Activated CD8-positive, alpha-beta T cell treated with anti-CD3 and anti-CD28 coated beads, Interleukin-2, amount 10 ng/mL, durations not matched to agents 7 days and 5 days (primary cell): Measurements from ENCODE around the gene ACY1. TPM values are rescaled to one million over a fixed set of nuclear protein-coding genes. Genes with fewer than 3 reads are reported as not detected.
"Not testable (repeated sequence)": the region's sequence is repeated elsewhere in the genome, so short reads cannot be mapped to it uniquely, and the experiment has no call there.

Source experiments
- ATAC-seq: fragments of 150-1000 bp; cut with Tn5 transposase; one replicate; pipeline ENCODE4 v1.10.0; 2021; ENCODE audit warnings: moderate library complexity
- CTCF ChIA-PET: fragments of 350-600 bp; sonication (Branson Sonifier 250); formaldehyde crosslinking; loops from one replicate; lab custom pipeline; 2021; ENCODE audit warnings: antibody characterized with exemption; lab: Charles Lee
- POLR2A ChIA-PET: fragments of 350-600 bp; sonication (Branson Sonifier 250); formaldehyde crosslinking; loops from one replicate; lab custom pipeline; 2021; ENCODE audit warnings: antibody characterized with exemption; lab: Charles Lee
- DNase-seq: peaks from one replicate; pipeline ENCODE4 v3.0.0-alpha.2; 2020
- H3K27ac Mint-ChIP-seq: one replicate; pipeline ENCODE4 v1.8.0; 2021; ENCODE audit warnings: mild to moderate bottlenecking, mixed read lengths
- H3K27me3 Mint-ChIP-seq: one replicate; pipeline ENCODE4 v1.8.0; 2021; ENCODE audit warnings: low read depth, mixed read lengths
- H3K36me3 Mint-ChIP-seq: one replicate; pipeline ENCODE4 v1.8.0; 2021; ENCODE audit warnings: low read depth, mixed read lengths
- H3K4me1 Mint-ChIP-seq: one replicate; pipeline ENCODE4 v1.8.0; 2021; ENCODE audit warnings: low read depth, mixed read lengths
- H3K4me3 Mint-ChIP-seq: one replicate; pipeline ENCODE4 v1.8.0; 2021; ENCODE audit warnings: mild to moderate bottlenecking, mixed read lengths
- H3K9me3 Mint-ChIP-seq: one replicate; pipeline ENCODE4 v1.8.0; 2022; ENCODE audit warnings: mixed read lengths; ENCODE audit not compliant: insufficient read depth
- total RNA-seq, 2 experiments: library from RNA; stranded (reverse); gene quantifications; one replicate each; pipeline ENCODE4 v1.2.3, GENCODE V29; 2021

Gene ACY1
- total RNA-seq, 2 experiments from 2014 or later: 17.4 to 21.2 TPM

DNA sequence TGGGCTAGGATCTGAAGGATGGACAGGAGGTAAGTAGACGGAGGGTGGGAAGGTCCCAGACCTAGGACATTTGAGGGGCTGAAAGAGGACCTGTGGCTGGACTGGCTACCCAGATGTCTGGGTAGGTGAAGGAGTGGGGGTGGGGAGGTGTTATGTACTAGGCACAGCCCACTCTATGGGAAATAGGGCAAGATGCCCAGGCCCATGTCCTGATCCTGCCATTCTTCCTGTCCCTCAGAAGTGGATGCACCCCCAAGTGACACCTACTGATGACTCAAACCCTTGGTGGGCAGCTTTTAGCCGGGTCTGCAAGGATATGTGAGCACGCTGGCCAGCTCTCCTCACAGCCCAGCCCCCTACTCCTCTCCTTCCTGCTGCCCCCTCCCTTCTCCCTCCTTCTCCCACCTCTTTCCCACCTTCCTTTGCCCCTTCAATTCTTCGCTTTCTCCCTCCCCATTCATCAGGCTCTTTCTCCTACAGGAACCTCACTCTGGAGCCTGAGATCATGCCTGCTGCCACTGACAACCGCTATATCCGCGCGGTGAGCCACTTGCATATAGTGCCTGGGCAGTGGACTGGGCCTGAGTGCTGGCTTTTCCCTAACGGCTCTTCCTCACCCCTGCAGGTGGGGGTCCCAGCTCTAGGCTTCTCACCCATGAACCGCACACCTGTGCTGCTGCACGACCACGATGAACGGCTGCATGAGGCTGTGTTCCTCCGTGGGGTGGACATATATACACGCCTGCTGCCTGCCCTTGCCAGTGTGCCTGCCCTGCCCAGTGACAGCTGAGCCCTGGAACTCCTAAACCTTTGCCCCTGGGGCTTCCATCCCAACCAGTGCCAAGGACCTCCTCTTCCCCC, 5.2 kb downstream of the ACY1 start:
- H3K4me1 Mint-ChIP-seq: peaks cover 30% of the 10 kb centered on the region
- no peak for DNase-seq
- CTCF ChIA-PET: no interaction called here
- H3K27ac Mint-ChIP-seq: peak overlapping the region; percentile 62
- H3K36me3 Mint-ChIP-seq: peaks cover 22% of the 10 kb centered on the region
- H3K27me3 Mint-ChIP-seq: no peaks in the 10 kb centered on the region
- POLR2A ChIA-PET: no interaction called here
- no peak overlapping the region for H3K4me3 Mint-ChIP-seq
- ATAC-seq: no peak
- H3K9me3 Mint-ChIP-seq: no peaks in the 10 kb centered on the region

DNA sequence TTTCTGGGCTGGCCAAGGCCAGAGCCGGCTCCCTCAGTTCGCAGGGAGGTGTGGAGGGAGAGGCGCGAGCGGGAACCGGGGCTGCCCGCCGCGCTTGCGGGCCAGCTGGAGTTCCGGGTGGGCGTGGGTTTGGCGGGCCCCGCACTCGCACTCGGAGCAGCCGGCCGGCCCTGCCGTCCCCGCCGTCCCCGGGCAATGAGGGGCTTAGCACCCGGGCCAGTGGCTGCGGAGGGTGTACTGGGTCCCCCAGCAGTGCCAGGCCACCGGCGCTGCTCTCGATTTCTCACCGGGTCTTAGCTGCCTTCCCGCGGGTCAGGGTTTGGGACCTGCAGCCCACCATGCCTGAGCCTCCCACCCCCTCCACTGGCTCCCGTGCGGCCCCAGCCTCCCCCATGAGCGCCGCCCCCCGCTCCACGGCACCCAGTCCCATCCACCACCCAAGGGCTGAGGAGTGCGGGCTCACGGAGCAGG, 7.2 kb downstream of the ACY1 start:
- not testable (repeated sequence) for DNase-seq, ATAC-seq, H3K27ac Mint-ChIP-seq, H3K4me3 Mint-ChIP-seq, H3K27me3 Mint-ChIP-seq, H3K9me3 Mint-ChIP-seq
- peaks cover 42% of the 10 kb centered on the region for H3K36me3 Mint-ChIP-seq
- H3K4me1 Mint-ChIP-seq: peaks cover 38% of the 10 kb centered on the region
- ChIA-PET POLR2A (interaction anchor here (5.6 kb wide), 1 partner anchor 7 kb away, joined by 65 read pairs; the partner anchor contains the start of gene ACY1), CTCF (interaction anchor here (1.6 to 1.8 kb wide), 2 partner anchors 16 to 49 kb away, joined by 6 read pairs; partner anchors contain the start of genes ABHD14A, ABHD14B and RRP9)

DNA sequence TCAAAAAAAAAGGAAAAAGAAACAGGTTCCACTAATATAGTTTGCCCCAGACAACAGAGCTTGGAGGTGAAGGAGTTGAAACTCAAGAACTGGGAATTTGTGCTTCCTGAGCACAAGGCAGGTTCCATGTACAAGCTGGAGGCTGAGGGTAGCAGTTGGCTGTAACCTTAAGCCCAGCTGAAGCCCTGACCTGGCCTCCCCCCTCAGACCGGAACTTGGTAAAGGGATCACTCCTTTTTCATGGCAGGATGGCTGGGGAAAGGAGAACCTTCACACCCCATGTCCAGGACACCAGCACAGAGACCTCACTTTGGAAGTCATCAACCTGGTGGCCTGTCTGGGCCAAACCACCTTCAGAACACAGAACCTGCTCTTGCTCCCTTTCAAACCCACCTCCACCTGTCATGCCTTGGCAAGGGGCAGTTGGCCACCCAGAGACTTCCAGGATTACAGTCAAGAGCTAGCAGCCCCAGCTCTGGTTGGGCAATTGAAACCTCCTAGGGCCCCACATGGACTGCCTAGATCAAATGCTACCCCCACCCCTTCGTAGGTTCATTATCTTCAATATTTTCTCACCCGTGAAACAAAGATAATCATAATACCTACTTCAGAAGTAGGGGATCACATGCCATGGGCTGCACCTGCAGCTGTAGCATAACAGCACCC, 8.8 kb downstream of the ACY1 start:
- CTCF ChIA-PET: interaction anchor here (1.0 to 5.2 kb wide), 5 partner anchors 9 to 51 kb away, joined by 3 to 36 read pairs (median 6); partner anchors contain the start of genes ABHD14A, ABHD14B, ACY1 and RRP9
- Mint-ChIP-seq H3K27me3 (peaks cover 3% of the 10 kb centered on the region), H3K9me3 (no peaks in the 10 kb centered on the region), H3K4me3 (no peak overlapping the region), H3K27ac (peak overlapping the region; percentile 20), H3K4me1 (peaks cover 47% of the 10 kb centered on the region), H3K36me3 (peaks cover 44% of the 10 kb centered on the region)
- DNase-seq (no peak), ATAC-seq (no peak)
- POLR2A ChIA-PET: interaction anchor here (0.5 to 5.6 kb wide), 4 partner anchors 9 to 65 kb away, joined by 3 to 65 read pairs (median 3); partner anchors contain the start of gene ACY1

DNA sequence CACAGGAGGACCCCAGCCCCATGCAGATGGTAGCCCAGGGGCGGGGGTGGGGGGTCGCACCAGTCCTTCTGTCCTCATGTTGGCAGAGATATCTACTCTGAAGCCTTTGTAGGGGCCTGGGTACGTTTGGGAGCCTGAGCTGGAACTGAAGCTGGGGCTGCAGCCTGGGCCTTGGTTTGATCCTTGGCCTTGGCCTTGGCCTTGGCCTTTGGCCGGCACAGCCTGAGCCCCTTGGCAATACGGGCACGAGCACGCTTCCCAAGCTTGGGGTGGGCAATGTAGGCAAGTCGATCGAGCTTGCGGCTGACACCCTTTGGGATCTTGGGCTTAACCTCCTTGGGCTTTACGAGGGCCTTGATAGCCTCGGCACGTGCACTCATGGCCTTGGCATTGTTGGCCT, 10.3 kb downstream of the ACY1 start:
- H3K27ac Mint-ChIP-seq: peak overlapping the region; percentile 100
- ChIA-PET POLR2A (interaction anchor here (5.6 kb wide), 1 partner anchor 10 kb away, joined by 65 read pairs; the partner anchor contains the start of gene ACY1), CTCF (interaction anchor here (1.0 to 5.2 kb wide), 3 partner anchors 9 to 20 kb away, joined by 6 to 36 read pairs (median 7); partner anchors contain the start of genes ABHD14B and ACY1)
- not testable (repeated sequence) for DNase-seq, H3K27me3 Mint-ChIP-seq, H3K9me3 Mint-ChIP-seq, ATAC-seq
- H3K36me3 Mint-ChIP-seq: peaks cover 44% of the 10 kb centered on the region
- H3K4me3 Mint-ChIP-seq: peak overlapping the region; percentile 100
- peaks cover 47% of the 10 kb centered on the region for H3K4me1 Mint-ChIP-seq

DNA sequence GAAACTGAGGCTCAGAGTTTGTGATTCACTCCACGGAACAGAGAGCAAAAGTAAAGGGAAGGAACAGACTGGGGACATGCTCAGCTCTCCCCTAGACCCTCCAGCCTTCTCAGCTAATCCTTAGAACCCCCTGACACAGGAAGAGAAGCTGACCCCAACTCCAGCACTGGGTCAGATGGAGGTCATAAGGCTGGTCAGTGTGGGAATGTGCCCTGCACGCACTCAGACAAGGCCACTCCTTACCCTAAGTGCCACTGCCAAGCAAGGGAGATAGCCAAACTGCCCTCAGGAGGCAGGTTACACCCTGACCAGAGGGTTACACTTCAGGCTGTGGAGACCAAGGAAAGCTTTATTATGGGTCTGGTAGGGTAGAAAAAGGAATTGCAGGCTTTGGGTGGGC, 11.2 kb downstream of the ACY1 start:
- H3K9me3 Mint-ChIP-seq: no peaks in the 10 kb centered on the region
- peak overlapping the region; percentile 100 for H3K4me3 Mint-ChIP-seq
- CTCF ChIA-PET: interaction anchor here (1.3 to 5.2 kb wide), 5 partner anchors 12 to 61 kb away, joined by 5 to 36 read pairs (median 11); partner anchors contain the start of genes ABHD14A, ABHD14B, ACY1 and DUSP7
- peak overlapping the region; percentile 100 for H3K27ac Mint-ChIP-seq
- POLR2A ChIA-PET: interaction anchor here (0.8 to 5.6 kb wide), 6 partner anchors 8 to 61 kb away, joined by 4 to 65 read pairs (median 8); partner anchors contain the start of genes ABHD14B, ACY1 and DUSP7
- DNase-seq: no peak
- peaks cover 47% of the 10 kb centered on the region for H3K4me1 Mint-ChIP-seq
- no peak for ATAC-seq
- H3K27me3 Mint-ChIP-seq: peaks cover 10% of the 10 kb centered on the region
- peaks cover 44% of the 10 kb centered on the region for H3K36me3 Mint-ChIP-seq

DNA sequence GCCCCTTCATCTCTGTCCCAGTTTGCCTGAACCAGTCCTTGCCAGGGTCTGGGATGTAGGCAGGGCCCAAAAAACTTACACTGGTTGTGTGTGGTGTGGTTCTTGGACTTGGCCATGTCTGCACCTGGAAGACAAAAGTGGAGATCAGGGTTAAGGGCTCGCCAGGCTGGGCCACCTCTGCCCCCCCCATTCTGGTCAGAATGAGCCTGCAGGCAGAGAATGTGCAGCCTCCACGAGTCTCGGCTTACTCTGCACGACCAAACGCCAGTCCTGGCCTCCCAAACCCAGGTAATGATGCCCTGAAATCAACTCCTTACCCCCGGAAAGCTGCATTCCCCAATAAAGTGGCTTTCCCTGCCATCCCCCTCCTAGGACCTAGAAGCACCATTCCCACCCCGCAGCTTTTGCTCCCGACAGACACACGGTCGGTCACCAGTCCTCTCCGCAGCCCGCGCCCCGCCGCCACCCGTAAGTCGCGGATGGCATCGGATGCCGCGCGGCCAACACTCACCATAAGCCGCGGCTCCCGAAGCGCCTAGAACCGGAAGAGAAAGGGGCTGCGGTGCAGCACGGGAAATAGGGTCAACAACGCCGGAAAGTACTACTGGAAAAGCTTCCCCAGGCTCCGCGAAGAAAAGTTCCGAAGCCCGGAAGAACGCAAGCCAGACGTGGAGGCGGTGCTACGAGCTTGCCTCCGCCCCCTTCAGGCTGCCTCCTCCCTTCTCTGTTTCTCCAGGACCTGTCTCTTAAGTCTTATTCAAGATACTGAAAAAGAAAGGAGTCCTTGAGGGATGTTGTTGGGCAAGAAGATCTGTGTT, 12.2 kb downstream of the ACY1 start, which contains the start of gene RPL29:
RPL29 (minus strand) TSS at position 550 of the 818 bp plus-strand sequence; CDS start at position 116, 434 bp downstream.
- Mint-ChIP-seq H3K36me3 (peaks cover 44% of the 10 kb centered on the region), H3K4me1 (peaks cover 47% of the 10 kb centered on the region), H3K4me3 (peak within 1 kb of the TSS; percentile 100), H3K27ac (peak within 1 kb of the TSS; percentile 100), H3K9me3 (no peaks in the 10 kb centered on the region), H3K27me3 (peaks cover 10% of the 10 kb centered on the region)
- ChIA-PET POLR2A (interaction anchor here (0.6 to 5.6 kb wide), 20 partner anchors 9 to 226 kb away, joined by 3 to 65 read pairs (median 4); partner anchors contain the start of genes ABHD14A, ABHD14B, ACY1 and DUSP7), CTCF (interaction anchor here (0.7 to 5.2 kb wide), 11 partner anchors 9 to 225 kb away, joined by 3 to 36 read pairs (median 5); partner anchors contain the start of genes ABHD14A, ABHD14B, ACY1 and DUSP7)
- DNase-seq (peak; percentile 95), ATAC-seq (peak; percentile 94)

DNA sequence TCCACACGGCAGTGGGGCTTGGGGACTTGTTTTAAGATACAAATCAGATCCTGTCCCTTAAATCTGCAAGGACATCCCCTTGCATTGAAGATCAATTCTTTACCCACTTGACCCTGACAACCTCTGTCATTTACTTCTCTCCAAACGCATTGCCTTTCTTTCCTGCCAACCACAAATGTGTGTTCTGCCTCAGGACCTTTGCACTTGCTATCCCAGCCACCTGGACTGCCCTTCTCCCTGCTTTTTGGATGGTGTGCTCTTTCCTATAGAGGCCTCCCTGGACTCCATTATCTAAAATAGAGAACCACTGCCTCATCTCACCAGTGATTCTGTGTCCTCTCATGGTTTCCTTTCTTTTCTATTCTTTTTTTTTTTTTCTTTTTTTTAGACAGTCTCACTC, 13.8 kb downstream of the ACY1 start:
- peaks cover 45% of the 10 kb centered on the region for H3K4me1 Mint-ChIP-seq
- H3K36me3 Mint-ChIP-seq: peaks cover 33% of the 10 kb centered on the region
- CTCF ChIA-PET: interaction anchor here (2.1 kb wide), 1 partner anchor 57 kb away, joined by 9 read pairs; no protein-coding TSS in a partner anchor
- DNase-seq: no peak
- H3K4me3 Mint-ChIP-seq: no peak overlapping the region
- H3K27ac Mint-ChIP-seq: no peak overlapping the region
- no peak for ATAC-seq
- peaks cover 10% of the 10 kb centered on the region for H3K27me3 Mint-ChIP-seq
- POLR2A ChIA-PET: no interaction called here
- H3K9me3 Mint-ChIP-seq: no peaks in the 10 kb centered on the region

DNA sequence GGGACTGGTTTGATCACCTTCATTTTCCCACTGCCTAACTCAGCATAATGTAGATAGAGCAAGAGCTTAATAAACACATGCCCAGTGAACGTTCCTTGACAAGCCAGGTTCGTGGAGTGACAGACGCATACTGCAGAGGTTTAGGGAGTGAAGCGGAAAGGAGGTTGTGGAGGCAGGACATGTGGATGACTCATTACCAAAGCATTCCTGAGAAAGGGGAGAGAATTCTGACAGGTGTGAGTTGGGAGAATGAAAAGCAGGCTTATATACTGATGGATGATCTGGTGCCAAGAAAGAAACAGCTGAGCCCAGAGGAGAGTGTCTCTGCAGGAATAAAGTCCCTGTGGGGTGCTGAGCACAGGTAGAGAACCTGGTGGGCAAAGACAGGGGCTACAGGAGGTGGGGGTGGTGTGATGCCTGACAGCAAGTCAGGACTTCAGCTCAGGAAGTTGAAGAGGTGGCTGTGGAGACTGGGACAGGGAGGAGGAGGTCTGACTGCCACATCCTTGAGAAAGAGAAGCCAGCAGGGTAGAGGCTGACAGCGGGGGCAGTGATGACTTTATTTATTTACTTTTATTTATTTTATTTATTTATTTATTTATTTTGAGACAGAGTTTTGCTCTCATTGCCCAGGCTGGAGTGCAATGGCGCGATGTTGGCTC, 14.7 kb downstream of the ACY1 start:
- DNase-seq (no peak), ATAC-seq (no peak)
- Mint-ChIP-seq H3K4me1 (peaks cover 37% of the 10 kb centered on the region), H3K36me3 (peaks cover 24% of the 10 kb centered on the region), H3K27me3 (peaks cover 10% of the 10 kb centered on the region), H3K27ac (no peak overlapping the region), H3K4me3 (no peak overlapping the region), H3K9me3 (no peaks in the 10 kb centered on the region)
- ChIA-PET CTCF (interaction anchor here (0.6 to 2.1 kb wide), 4 partner anchors 56 to 222 kb away, joined by 3 to 9 read pairs (median 4); partner anchors contain the start of gene DUSP7), POLR2A (no interaction called here)

DNA sequence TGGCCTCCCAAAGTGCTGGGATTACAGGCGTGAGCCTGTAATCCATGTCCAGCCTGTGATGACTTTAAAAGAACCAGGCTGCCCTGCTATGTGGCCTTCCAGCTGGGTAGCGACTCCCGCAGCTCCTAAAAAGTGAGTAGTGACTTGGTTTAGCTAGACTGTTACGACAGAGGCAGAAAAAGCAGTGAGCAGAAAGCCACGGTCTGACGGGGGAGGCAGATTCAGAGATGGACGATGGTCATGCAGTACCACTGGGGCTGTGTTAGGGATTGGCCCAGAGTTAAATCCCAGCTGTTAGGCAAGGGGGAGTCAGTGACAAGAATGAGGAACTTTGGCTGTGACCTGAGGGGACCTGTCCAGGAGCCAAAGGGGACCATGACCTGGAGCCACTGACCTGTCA, 15.4 kb downstream of the ACY1 start:
- POLR2A ChIA-PET: no interaction called here
- H3K27me3 Mint-ChIP-seq: peaks cover 10% of the 10 kb centered on the region
- peaks cover 32% of the 10 kb centered on the region for H3K4me1 Mint-ChIP-seq
- ATAC-seq (no peak), DNase-seq (no peak)
- peaks cover 20% of the 10 kb centered on the region for H3K36me3 Mint-ChIP-seq
- CTCF ChIA-PET: interaction anchor here (1.6 to 2.1 kb wide), 3 partner anchors 55 to 222 kb away, joined by 4 to 9 read pairs (median 5); partner anchors contain the start of gene DUSP7
- no peak overlapping the region for H3K27ac Mint-ChIP-seq
- no peaks in the 10 kb centered on the region for H3K9me3 Mint-ChIP-seq
- H3K4me3 Mint-ChIP-seq: no peak overlapping the region

DNA sequence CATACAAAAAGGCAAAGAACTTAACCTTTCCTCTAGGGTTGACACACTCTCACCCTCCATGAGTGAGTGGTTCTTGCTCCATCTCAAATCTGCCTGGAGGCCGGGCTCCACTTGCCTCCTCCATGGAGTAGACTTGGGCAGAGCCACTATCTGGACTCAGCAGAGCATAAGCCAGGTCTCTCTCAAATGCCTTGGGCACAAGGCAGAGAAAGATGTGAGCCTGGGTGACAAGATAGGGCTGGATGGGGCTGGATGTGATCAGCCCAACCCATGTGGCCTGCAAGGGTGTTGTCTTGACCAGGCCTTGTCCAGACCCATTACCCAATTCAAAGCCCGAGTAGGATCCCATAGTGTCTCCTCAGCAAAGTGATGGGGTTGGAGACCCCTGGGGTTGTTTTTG, 16.5 kb downstream of the ACY1 start:
- H3K27me3 Mint-ChIP-seq: peaks cover 10% of the 10 kb centered on the region
- H3K4me3 Mint-ChIP-seq: no peak overlapping the region
- H3K36me3 Mint-ChIP-seq: peaks cover 9% of the 10 kb centered on the region
- no peaks in the 10 kb centered on the region for H3K9me3 Mint-ChIP-seq
- DNase-seq (no peak), ATAC-seq (no peak)
- H3K4me1 Mint-ChIP-seq: peaks cover 21% of the 10 kb centered on the region
- ChIA-PET CTCF (interaction anchor here (1.2 to 6.4 kb wide), 9 partner anchors 17 to 221 kb away, joined by 3 to 115 read pairs (median 17); partner anchors contain the start of genes ACY1 and DUSP7), POLR2A (no interaction called here)
- no peak overlapping the region for H3K27ac Mint-ChIP-seq
